PFSK-1 (cell line): ENCODE measurements around the gene CAMTA1.
A peak's percentile ranks its signal among the peaks of the same experiment; 100 is the strongest.

Experiments used
- FOXP2 ChIP-seq: optimal IDR thresholded peaks from 2 replicates; pipeline ENCODE3; 2011; ENCODE audit warnings: borderline replicate concordance, control low read depth, inconsistent platforms; ENCODE audit not compliant: insufficient read depth; ENCODE audit errors: extremely low read length, extremely low read depth
- POLR2AphosphoS5 ChIP-seq: IDR thresholded peaks from 2 replicates; pipeline ENCODE4 v1.6.1; 2012; ENCODE audit warnings: low read depth, mild to moderate bottlenecking, control low read depth, low read length, moderate library complexity
- REST ChIP-seq, 2 experiments: IDR thresholded peaks; 2 replicates each; pipeline versions ENCODE4 v1.6.1 to v1.8.0; 2011 to 2012; ENCODE audit warnings: low read depth in 2 of 2, low read length in 2 of 2, control low read depth in 1 of 2, inconsistent platforms in 1 of 2, mild to moderate bottlenecking in 1 of 2, moderate library complexity in 1 of 2; ENCODE audit not compliant: insufficient read depth in 1 of 2
- SIN3A ChIP-seq: IDR thresholded peaks from 2 replicates; pipeline ENCODE4 v1.6.1; 2012; ENCODE audit warnings: mild to moderate bottlenecking, low read length, moderate library complexity, borderline replicate concordance; ENCODE audit not compliant: insufficient read depth
- TAF1 ChIP-seq: IDR thresholded peaks from 2 replicates; pipeline ENCODE4 v1.6.1; 2012; ENCODE audit warnings: low read length, control low read depth, borderline replicate concordance; ENCODE audit not compliant: insufficient read depth

CAMTA1 gene

DNA sequence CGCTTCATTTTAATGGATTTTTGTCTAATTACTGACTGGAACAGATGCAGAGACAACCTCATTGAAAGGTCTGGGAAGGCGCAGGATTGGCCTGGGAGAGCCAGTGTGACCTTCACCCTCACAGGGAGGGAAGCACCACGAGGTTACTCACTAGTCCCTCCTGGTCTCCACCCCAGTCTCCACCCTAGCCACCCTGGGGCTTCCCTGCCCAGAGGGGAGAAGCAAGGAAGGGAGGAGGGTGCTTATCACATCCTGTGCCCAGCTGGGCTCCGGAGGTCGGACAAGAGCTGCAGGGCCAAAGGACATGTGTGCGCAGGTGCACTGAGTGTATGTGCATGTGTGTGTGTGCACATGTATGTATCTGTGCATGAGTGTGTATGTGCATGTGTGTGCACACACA is 765.7 kb downstream of the CAMTA1 start:
- TF ChIP-seq SIN3A = no peak
- no peak for TF ChIP-seq TAF1
- no peak for TF ChIP-seq FOXP2
- no peak for TF ChIP-seq REST (IDR thresholded peaks at IDR 0.05; ENCODE audit: insufficient read depth in 1 of 2, low read depth in 2 of 2, low read length in 2 of 2)
- TF ChIP-seq POLR2AphosphoS5 = no peak

- TF ChIP-seq TAF1 (no peak), SIN3A (no peak), FOXP2 (no peak), REST (IDR thresholded peaks at IDR 0.05; ENCODE audit: insufficient read depth in 1 of 2, low read depth in 2 of 2, low read length in 2 of 2) (no peak), POLR2AphosphoS5 (no peak)
These were observed 766.2 kb downstream of the CAMTA1 start for GRCh38 chr1:7551442-7551841.

DNA sequence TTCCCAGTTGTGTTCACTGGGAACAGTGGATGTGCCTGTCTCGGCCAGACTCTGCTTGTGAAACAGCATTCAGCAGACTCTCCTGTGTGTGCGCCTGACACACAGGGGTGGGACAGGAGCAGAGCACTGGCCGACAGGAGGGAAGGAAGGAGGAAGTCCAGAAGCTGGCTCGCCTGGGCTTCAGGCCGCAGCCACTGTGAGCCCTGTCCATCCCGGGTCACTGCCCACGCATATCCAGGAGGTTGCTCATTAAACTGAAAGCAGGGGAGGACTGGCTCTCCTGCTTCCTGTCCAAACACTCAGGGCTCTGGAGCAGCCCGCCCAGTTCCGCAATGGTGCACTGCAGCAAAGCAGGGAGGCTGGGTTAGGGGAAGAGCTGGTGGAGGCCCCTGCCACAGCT is 767.1 kb downstream of the CAMTA1 start:
- TF ChIP-seq REST (IDR thresholded peaks at IDR 0.05; ENCODE audit: insufficient read depth in 1 of 2, low read depth in 2 of 2, low read length in 2 of 2) (peak in 1 of 2 experiments; percentile 74; a peak in 2 of 4 replicates), TAF1 (no peak), SIN3A (peak; percentile 79; the same call in 1 of the 2 replicates), FOXP2 (peak; percentile 93), POLR2AphosphoS5 (peak; percentile 30; the same call in 1 of the 2 replicates)

- no peak for TF ChIP-seq FOXP2
- TF ChIP-seq SIN3A = no peak
- no peak for TF ChIP-seq POLR2AphosphoS5
- TF ChIP-seq TAF1 = no peak
- TF ChIP-seq REST (IDR thresholded peaks at IDR 0.05; ENCODE audit: insufficient read depth in 1 of 2, low read depth in 2 of 2, low read length in 2 of 2) = no peak
These were observed 767.9 kb downstream of the CAMTA1 start for GRCh38 chr1:7553042-7553690.
